Spleen (tissue), 7 donors: Measurements from ENCODE around the gene ZSCAN21.

ENCODE experiments used
- CTCF ChIP-seq, 11 experiments: fragments of 200-600 bp in 7 of 11; fragments of 450-650 bp in 4 of 11; sonication (generic) in 4 of 11; IDR thresholded peaks in 8 of 11; conservative IDR thresholded peaks in 3 of 11; 1 replicate in 7 of 11; 2 replicates in 4 of 11; pipeline versions ENCODE4 v1.4.0 to v1.8.0; 2016 to 2021; ENCODE audit warnings: antibody characterized with exemption in 11 of 11, inconsistent platforms in 4 of 11, mild to moderate bottlenecking in 1 of 11
- POLR2A ChIP-seq, 3 donors: fragments of 450-650 bp; IDR thresholded peaks; one replicate each; pipeline ENCODE4 v1.5.1; 2017; ENCODE audit warnings: antibody characterized with exemption in 3 of 3, mild to moderate bottlenecking in 1 of 3
- donor health status: DM: no; HTN: no; CAD: no; lungs with moderate emphysema.
- donor health status: DM: no; HTN: no; CAD: no.
- donor health status: DM: no; HTN: no; CAD: no.

DNA sequence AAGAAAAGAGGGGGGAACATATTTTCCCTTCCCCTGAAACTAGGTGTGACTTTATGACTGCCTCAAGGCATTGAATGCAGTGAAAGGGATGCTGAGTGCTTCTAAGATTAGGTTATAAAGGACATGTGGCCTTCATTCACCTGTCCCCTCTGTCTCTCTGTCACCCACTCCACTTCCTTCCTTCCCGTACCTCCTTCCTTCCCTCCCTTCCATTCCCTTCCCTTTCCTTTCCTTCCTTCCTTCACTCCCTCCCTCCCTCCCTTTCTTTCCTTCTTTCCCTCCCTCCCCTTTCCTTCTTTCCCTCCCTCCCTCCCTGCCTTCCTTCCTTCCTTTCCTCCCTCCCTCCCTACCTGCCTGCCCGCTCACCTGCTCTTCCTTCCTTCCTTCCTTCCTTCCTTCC lies 38.7 kb upstream of the ZSCAN21 start:
- no peak for TF ChIP-seq CTCF (IDR thresholded peaks at IDR 0.05 in 8 of 11, conservative IDR thresholded peaks at IDR 0.05 in 3 of 11)
- no peak for TF ChIP-seq POLR2A (IDR thresholded peaks at IDR 0.05)
